Smooth muscle cell (in vitro differentiated cells): Measurements from ENCODE around the gene ZNF280B. TPM values are rescaled to one million over a fixed set of nuclear protein-coding genes. Genes with fewer than 3 reads are reported as not detected.

Experiments
- DNase-seq: peaks from one replicate; lab custom pipeline; 2025; ENCODE audit not compliant: unreplicated experiment; lab: John Stamatoyannopoulos, UW
- H2AFZ ChIP-seq: fragments of 200-600 bp; sonication (generic); 2 replicates; pipeline ENCODE4 v1.6.0; 2016; ENCODE audit warnings: antibody characterized with exemption, low read depth, mild to moderate bottlenecking
- H3F3A ChIP-seq: fragments of 200-600 bp; sonication (generic); 2 replicates; pipeline ENCODE4 v1.6.0; 2017; ENCODE audit warnings: antibody characterized with exemption, low read depth
- H3K27ac ChIP-seq: fragments of 200-600 bp; sonication (generic); 2 replicates; pipeline ENCODE4 v1.5.1; 2016; ENCODE audit warnings: low read depth, mild to moderate bottlenecking
- H3K27me3 ChIP-seq: fragments of 200-600 bp; sonication (generic); 2 replicates; pipeline ENCODE4 v1.6.1; 2016; ENCODE audit warnings: low read depth, mild to moderate bottlenecking
- H3K36me3 ChIP-seq: fragments of 200-600 bp; sonication (generic); 2 replicates; pipeline ENCODE4 v1.5.1; 2016; ENCODE audit warnings: low read depth
- H3K4me1 ChIP-seq: fragments of 200-600 bp; sonication (generic); 2 replicates; pipeline ENCODE4 v1.5.1; 2016; ENCODE audit warnings: low read depth
- H3K4me2 ChIP-seq: fragments of 200-600 bp; sonication (generic); 2 replicates; pipeline ENCODE4 v1.6.0; 2016; ENCODE audit warnings: mild to moderate bottlenecking
- H3K4me3 ChIP-seq: fragments of 200-600 bp; sonication (generic); 2 replicates; pipeline ENCODE4 v1.5.1; 2016; ENCODE audit warnings: mild to moderate bottlenecking
- H3K79me2 ChIP-seq: fragments of 200-600 bp; sonication (generic); 2 replicates; pipeline ENCODE4 v1.6.0; 2016; ENCODE audit warnings: low read depth, mild to moderate bottlenecking
- H3K9ac ChIP-seq: fragments of 200-600 bp; sonication (generic); 2 replicates; pipeline ENCODE4 v1.6.0; 2016; ENCODE audit warnings: low read depth
- H3K9me3 ChIP-seq: fragments of 200-600 bp; sonication (generic); replicated peaks from 2 replicates; pipeline ENCODE4 v1.5.1; 2016; ENCODE audit warnings: low read depth
- H4K20me1 ChIP-seq: fragments of 200-600 bp; sonication (generic); 2 replicates; pipeline ENCODE4 v1.6.0; 2016; ENCODE audit warnings: low read depth
- CTCF ChIP-seq: fragments of 200-600 bp; sonication (generic); IDR thresholded peaks from 2 replicates; pipeline ENCODE4 v1.5.1; 2017; ENCODE audit warnings: borderline replicate concordance, mild to moderate bottlenecking, antibody characterized with exemption; ENCODE audit not compliant: insufficient read depth, poor library complexity, severe bottlenecking
- WGBS: methylation state at CpG from one replicate; pipeline ENCODE4 v1.1.7; 2016; ENCODE audit warnings: low lambda C conversion rate; 5-methylcytosine and 5-hydroxymethylcytosine counted together
- polyA plus RNA-seq: library from polyadenylated mRNA; unstranded; fragments of >200 nt; fragmentation: Nextera tagmentation; extraction: Ambion mirVana; gene quantifications from 2 replicates; pipeline ENCODE4 v1.2.1, GENCODE V29; 2016
- total RNA-seq: library from RNA; depleted of rRNA; stranded (reverse); fragments of >200 nt; gene quantifications from 2 replicates; pipeline ENCODE4 v1.2.3, GENCODE V29; 2014

ZNF280B gene
- total and polyA plus RNA-seq, 2 experiments from 2014 or later, result 3.0 to 3.3 TPM

GRCh38 chr22:22458387-22458786 lies 50.2 kb downstream of the ZNF280B start:
- Histone ChIP-seq H4K20me1 (no peaks in the 10 kb centered on the region), H3K4me3 (no peak overlapping the region), H3K9ac (no peak overlapping the region), H3F3A (no peaks in the 10 kb centered on the region), H3K4me2 (no peak overlapping the region), H3K36me3 (no peaks in the 10 kb centered on the region), H3K27ac (no peak overlapping the region), H3K4me1 (no peaks in the 10 kb centered on the region), H3K27me3 (peaks cover 64% of the 10 kb centered on the region), H3K9me3 (no peaks in the 10 kb centered on the region), H2AFZ (no peak overlapping the region), H3K79me2 (no peaks in the 10 kb centered on the region)
- DNase-seq, result no peak
- TF ChIP-seq CTCF, result no peak
- WGBS, result 92% methylated on average over 2 of the region's 2 CpGs

GRCh38 chr22:22454997-22455396 lies 53.5 kb downstream of the ZNF280B start:
- Histone ChIP-seq H3K27ac (no peak overlapping the region), H3K9ac (no peak overlapping the region), H3F3A (no peaks in the 10 kb centered on the region), H3K4me3 (no peak overlapping the region), H3K4me1 (no peaks in the 10 kb centered on the region), H3K36me3 (no peaks in the 10 kb centered on the region), H2AFZ (no peak overlapping the region), H3K27me3 (peaks cover 78% of the 10 kb centered on the region), H3K79me2 (no peaks in the 10 kb centered on the region), H3K4me2 (no peak overlapping the region), H3K9me3 (no peaks in the 10 kb centered on the region), H4K20me1 (no peaks in the 10 kb centered on the region)
- no peak for TF ChIP-seq CTCF
- WGBS, result 47% methylated on average over 3 of the region's 3 CpGs
- DNase-seq, result no peak

- no peak overlapping the region for H3K27ac ChIP-seq
- H3K27me3 ChIP-seq, result peaks cover 91% of the 10 kb centered on the region
- H3K4me2 ChIP-seq, result no peak overlapping the region
- no peaks in the 10 kb centered on the region for H3K4me1 ChIP-seq
- no peaks in the 10 kb centered on the region for H3F3A ChIP-seq
- H2AFZ ChIP-seq, result no peak overlapping the region
- H3K9ac ChIP-seq, result no peak overlapping the region
- H3K4me3 ChIP-seq, result no peak overlapping the region
- H3K79me2 ChIP-seq, result no peaks in the 10 kb centered on the region
- WGBS, result 67% methylated on average over 6 of the region's 6 CpGs
- H3K9me3 ChIP-seq, result no peaks in the 10 kb centered on the region
- H3K36me3 ChIP-seq, result no peaks in the 10 kb centered on the region
- no peak for TF ChIP-seq CTCF
- DNase-seq, result no peak
- H4K20me1 ChIP-seq, result no peaks in the 10 kb centered on the region
Observed at GRCh38 chr22:22452996-22453686, 55.4 kb downstream of the ZNF280B start.

GRCh38 chr22:22452211-22452610 lies 56.3 kb downstream of the ZNF280B start:
- Histone ChIP-seq H3K4me1 (no peaks in the 10 kb centered on the region), H3K79me2 (no peaks in the 10 kb centered on the region), H3K36me3 (no peaks in the 10 kb centered on the region), H3K4me3 (no peak overlapping the region), H3F3A (no peaks in the 10 kb centered on the region), H3K27me3 (peaks cover 95% of the 10 kb centered on the region), H3K27ac (no peak overlapping the region), H4K20me1 (no peaks in the 10 kb centered on the region), H3K9ac (no peak overlapping the region), H3K9me3 (no peaks in the 10 kb centered on the region), H2AFZ (no peak overlapping the region), H3K4me2 (no peak overlapping the region)
- no peak for TF ChIP-seq CTCF
- 69% methylated on average over 1 of the region's 1 CpG for WGBS
- no peak for DNase-seq
